Measurements from ENCODE around the gene DOCK8. TPM values are rescaled to one million over a fixed set of nuclear protein-coding genes. Genes with fewer than 3 reads are reported as not detected.

DOCK8 gene
- total and polyA plus RNA-seq, 2 of the 4 experiments (the other 2 are of a cell fraction), result not detected

DNA sequence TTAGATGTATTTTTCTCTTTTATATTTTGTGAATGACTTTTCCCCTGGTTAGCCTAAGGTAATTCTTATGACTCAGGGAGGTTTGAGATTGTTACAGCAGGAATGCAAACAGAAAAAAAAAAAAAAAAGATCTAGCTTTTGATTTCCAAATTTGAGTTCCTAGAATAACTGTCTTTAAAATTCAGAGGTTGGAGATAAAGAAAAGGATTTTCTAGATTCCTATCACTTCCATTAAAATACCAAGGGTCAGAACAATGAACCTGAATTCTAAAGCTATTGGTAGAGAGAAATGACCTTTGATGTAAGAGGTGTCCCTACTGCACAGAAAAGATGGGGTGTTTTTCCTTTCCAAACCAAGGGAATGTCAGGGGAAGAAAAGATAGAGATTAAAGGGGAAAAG, 262.5 kb downstream of the DOCK8 start:
- ChIA-PET CTCF (interaction anchor here (0.7 kb wide), 1 partner anchor 621 kb away, joined by 3 read pairs; no protein-coding TSS in a partner anchor), POLR2A (ENCODE audit: unreplicated experiment) (no interaction called here)
- Histone ChIP-seq H3K23ac (ENCODE audit: low read depth, low read length) (no peak overlapping the region), H3K9me3 (ENCODE audit: control insufficient read depth, insufficient read depth, low read length) (no peaks in the 10 kb centered on the region), H2AK9ac (replicated peaks; ENCODE audit: low read depth, low read length, poor library complexity) (no peak overlapping the region), H2AK5ac (ENCODE audit: low read depth, low read length) (no peak overlapping the region), H3K4ac (ENCODE audit: low read depth, low read length) (no peak overlapping the region), H3K27me3 (ENCODE audit: control insufficient read depth, insufficient read depth, low read length) (no peaks in the 10 kb centered on the region), H2BK15ac (ENCODE audit: low read depth, low read length) (no peak overlapping the region), H3K9me1 (ENCODE audit: insufficient read depth, low read length) (no peaks in the 10 kb centered on the region), H3K4me1 (ENCODE audit: control insufficient read depth, insufficient read depth, low read length) (no peaks in the 10 kb centered on the region), H4K20me1 (ENCODE audit: insufficient read depth, low read length) (no peaks in the 10 kb centered on the region), H3K14ac (replicated peaks; ENCODE audit: low read depth, low read length) (no peak overlapping the region), H3K9ac (ENCODE audit: low read depth, low read length) (no peak overlapping the region), H3K18ac (ENCODE audit: low read depth, low read length) (no peak overlapping the region), H3K79me1 (ENCODE audit: low read depth in 1 of 2, low read length in 2 of 2) (no peaks in the 10 kb centered on the region), H3K36me3 (ENCODE audit: control insufficient read depth, insufficient read depth, low read length) (no peaks in the 10 kb centered on the region), H4K8ac (ENCODE audit: low read depth in 2 of 2, low read length in 2 of 2) (no peak overlapping the region), H4K91ac (ENCODE audit: insufficient read depth, low read depth, low read length) (no peak overlapping the region), H2BK20ac (ENCODE audit: low read depth, low read length) (no peak overlapping the region), H3K4me2 (ENCODE audit: low read depth, low read length) (no peak overlapping the region), H2BK5ac (ENCODE audit: low read depth, low read length, poor library complexity, severe bottlenecking) (no peak overlapping the region), H3K4me3 (ENCODE audit: insufficient read depth, low read depth, low read length) (no peak overlapping the region), H2AFZ (replicated peaks; ENCODE audit: low read length, poor library complexity) (no peak overlapping the region), H2BK120ac (ENCODE audit: low read depth, low read length) (no peak overlapping the region), H3K56ac (ENCODE audit: extremely low read depth, insufficient read depth, low read length) (no peak overlapping the region), H4K5ac (ENCODE audit: low read depth, low read length) (no peak overlapping the region), H3K27ac (ENCODE audit: insufficient read depth, low read length) (no peak overlapping the region)
- dilution Hi-C loops (cut with HindIII; ENCODE audit: low sequenced_read_pairs, unreplicated experiment) (no loop called here), intact Hi-C loops (cut with micrococcal nuclease) (no loop called here), in situ Hi-C loops (cut with MboI; ENCODE audit: low sequenced_read_pairs) (no loop called here)
- DNase-seq (no peak), ATAC-seq (ENCODE audit: low read depth) (peak; percentile 21; the same call in 1 of the 2 replicates)
- TF ChIP-seq, protein P1, sequence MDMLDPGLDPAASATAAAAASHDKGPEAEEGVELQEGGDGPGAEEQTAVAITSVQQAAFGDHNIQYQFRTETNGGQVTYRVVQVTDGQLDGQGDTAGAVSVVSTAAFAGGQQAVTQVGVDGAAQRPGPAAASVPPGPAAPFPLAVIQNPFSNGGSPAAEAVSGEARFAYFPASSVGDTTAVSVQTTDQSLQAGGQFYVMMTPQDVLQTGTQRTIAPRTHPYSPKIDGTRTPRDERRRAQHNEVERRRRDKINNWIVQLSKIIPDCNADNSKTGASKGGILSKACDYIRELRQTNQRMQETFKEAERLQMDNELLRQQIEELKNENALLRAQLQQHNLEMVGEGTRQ (IDR thresholded peaks at IDR 0.05; ENCODE audit: low read depth, low read length), result no peak
- no peak for TF ChIP-seq MAFK (IDR thresholded peaks at IDR 0.05; ENCODE audit: low read depth, low read length)
- TF ChIP-seq, protein P2, sequence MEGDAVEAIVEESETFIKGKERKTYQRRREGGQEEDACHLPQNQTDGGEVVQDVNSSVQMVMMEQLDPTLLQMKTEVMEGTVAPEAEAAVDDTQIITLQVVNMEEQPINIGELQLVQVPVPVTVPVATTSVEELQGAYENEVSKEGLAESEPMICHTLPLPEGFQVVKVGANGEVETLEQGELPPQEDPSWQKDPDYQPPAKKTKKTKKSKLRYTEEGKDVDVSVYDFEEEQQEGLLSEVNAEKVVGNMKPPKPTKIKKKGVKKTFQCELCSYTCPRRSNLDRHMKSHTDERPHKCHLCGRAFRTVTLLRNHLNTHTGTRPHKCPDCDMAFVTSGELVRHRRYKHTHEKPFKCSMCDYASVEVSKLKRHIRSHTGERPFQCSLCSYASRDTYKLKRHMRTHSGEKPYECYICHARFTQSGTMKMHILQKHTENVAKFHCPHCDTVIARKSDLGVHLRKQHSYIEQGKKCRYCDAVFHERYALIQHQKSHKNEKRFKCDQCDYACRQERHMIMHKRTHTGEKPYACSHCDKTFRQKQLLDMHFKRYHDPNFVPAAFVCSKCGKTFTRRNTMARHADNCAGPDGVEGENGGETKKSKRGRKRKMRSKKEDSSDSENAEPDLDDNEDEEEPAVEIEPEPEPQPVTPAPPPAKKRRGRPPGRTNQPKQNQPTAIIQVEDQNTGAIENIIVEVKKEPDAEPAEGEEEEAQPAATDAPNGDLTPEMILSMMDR (conservative IDR thresholded peaks at IDR 0.05; ENCODE audit: low read depth, low read length), result no peak
- no peak for TF ChIP-seq BHLHE40 (IDR thresholded peaks at IDR 0.05; ENCODE audit: low read depth, low read length)
- TF ChIP-seq MAZ (IDR thresholded peaks at IDR 0.05; ENCODE audit: borderline replicate concordance, low read depth, low read length), result no peak
- TF ChIP-seq FOS (IDR thresholded peaks at IDR 0.05; ENCODE audit: low read depth, low read length), result no peak
- TF ChIP-seq RCOR1 (IDR thresholded peaks at IDR 0.05; ENCODE audit: insufficient replicate concordance, low read length), result no peak
- TF ChIP-seq CEBPB (IDR thresholded peaks at IDR 0.05; ENCODE audit: low read depth, low read length), result no peak
- no TSS peak for BruUV-seq (replicated peaks)
